GM19467 (cell line): ENCODE results near the gene ADARB2.

Experiments
- ATAC-seq: cut with Tn5 transposase; IDR thresholded peaks from one replicate; pipeline ENCODE4 v1.9.1; 2021; ENCODE audit warnings: mild to moderate bottlenecking, moderate library complexity; ENCODE audit not compliant: unreplicated experiment

Gene ADARB2

DNA sequence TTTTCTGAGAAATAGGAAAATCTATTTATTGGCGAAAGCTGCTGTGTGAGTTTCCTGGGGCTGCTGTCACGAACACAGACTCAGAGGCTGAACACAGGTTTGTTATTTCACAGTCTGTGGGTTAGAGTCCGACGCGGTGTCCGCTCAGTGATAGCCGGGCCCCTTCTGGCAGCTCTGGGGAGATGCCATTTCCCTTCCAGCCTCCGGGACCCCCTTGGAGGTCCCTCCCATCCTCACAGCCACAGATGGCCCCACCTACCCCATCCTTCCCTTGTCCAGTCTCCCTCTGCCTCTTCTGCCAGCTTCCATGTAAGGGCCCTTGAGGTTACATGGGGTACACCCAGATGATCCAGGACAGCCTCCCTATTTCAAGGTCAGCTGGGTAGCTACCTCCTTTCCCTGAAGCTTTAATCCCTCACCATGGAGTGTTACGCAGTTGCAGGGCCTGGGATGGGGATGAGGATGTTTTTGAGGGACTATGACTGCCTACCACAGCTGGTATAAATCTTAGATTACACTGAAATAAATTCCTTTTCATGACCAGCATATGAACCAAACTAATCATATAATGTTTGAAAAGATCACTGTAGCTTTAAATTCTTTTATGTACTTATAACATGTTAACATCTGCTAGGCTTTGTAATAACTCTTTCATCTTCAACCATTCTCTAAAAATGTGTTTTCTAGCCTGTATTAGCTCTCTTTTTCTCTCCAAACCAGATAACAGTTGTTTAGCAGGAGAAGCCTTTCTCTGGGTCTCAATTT, 582.6 kb downstream of the ADARB2 start:
- no peak for ATAC-seq

DNA sequence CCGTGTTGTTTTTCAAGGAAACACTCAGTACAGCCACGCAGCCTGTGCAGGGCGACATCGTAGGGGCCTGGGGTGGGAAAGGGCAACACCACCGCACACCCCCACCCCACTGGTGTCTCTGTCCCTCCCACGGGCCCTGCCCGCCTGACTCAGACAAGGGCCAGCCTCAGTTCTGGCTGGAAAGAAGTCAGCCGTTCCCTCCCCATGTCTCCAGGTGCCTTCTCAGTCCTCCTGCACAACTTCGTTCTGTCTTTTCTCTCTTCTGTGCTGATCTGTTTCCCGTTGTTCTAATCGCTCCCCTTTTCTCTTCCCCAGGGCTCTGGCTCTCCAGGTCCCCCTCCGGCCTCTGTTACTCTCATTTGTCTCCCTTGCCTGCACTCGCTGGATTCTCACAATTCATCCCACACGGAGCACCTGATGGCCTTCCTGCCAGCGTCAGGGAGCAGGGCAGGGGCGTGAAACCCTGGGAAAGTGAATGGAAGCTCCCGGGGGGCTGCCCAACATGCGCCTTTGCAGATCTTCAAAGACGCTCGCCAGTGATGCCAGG, 583.4 kb downstream of the ADARB2 start:
- no peak for ATAC-seq

DNA sequence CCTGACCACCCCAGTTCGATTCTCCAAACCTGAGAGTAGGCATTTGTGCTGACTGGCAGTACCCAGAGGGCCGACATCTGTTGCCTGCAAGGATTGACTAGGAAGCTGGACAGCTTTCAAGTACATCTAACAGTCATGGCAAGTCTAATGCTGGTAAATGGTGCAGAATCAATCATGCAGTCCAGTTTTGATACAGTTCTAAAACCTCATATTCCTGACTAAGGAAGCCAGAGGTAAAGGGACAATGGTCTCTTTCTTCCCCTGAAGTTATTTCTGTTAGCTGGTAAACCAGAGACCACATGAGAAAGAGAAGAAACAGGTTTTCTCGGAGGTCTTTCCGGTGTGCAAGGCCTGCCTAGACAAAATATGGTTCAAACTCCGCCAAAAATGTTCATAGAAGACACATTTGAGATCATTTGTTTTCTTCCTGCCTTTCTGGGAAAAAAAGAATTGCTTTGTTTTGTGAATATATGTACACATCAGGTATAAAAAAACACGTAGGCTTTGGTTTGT, 584.0 kb downstream of the ADARB2 start:
- no peak for ATAC-seq

DNA sequence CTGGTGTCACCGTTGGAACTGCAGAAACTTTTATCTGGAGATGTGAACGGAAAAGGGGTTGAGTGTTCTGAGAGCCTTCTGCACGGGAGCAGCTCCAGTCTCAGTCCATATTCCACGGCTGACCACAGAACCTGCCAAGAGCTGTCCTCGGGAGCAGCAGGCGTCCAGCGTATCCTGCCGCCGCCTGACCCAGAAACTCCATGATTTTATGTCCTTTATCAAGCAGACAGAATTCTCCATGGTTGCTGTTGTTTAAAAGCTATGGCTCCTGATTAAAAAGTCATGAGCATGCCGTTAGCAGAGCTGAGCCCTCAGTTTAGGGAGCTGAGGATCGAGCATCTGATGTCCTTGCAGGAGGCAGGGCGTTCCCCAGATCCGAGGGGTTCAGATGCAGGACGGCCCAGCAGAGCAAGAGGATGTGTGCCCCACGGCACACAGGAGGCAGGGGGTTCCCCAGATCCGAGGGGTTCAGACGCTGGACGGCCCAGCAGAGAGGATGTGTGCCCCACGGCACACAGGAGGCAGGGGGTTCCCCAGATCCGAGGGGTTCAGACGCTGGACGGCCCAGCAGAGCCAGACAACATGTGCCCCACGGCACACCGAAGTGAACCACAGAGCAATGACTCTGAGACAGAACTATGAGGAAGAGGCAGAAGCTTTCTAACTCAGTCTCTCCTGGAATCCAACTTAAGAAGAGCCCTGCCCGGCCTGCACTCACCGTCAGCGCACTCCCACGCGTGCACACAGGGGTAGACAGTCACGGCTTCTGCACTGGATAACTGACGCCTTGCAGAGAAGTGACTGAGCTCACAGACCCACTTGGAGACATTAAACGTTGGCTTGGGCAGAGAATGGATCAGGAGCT, 584.7 kb downstream of the ADARB2 start:
- no peak for ATAC-seq

DNA sequence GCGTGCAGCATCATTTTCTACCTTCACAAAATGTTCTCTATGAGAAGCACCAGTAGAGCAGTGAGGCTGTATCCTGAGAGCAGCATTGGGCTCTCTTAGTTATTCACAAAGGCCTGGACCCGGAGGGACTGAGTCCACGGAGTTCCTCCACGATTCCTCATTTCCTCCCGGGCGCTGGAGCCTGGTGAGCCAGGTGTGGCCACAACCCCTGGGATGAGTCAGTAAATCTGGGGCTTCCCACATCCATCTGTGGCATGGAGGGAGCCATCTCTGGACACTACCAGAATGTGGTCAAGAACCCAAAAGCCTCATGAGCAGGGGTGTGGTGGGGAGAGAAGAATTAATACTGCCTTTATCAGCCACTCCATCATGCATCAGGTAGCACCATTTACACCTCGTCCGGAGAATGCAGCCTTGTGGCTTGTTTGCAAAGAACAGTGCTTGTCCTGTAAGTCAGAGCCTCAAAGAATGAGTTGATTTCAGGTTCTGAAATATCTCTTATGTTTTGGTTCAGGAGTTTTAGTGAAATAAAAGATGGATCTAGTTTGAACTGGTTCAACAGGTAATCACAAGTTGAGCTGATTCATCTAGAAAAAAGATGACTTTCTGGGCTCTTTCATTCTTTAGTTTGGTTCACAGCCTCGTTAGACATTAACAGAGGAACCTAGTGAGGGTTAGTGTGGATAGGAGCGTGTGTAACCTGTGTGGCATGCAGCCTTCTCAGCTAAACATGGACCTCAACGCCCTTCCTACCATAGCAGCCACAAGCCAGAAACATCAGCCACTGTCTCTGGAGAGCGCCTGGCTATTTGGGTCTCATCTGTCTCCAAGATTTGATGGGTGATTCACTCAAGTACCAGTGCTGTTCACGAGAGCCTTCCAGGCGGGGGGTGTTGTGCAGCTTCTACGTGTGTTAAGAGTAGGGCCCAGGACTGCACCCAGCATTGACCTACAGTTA, 586.0 kb downstream of the ADARB2 start:
- ATAC-seq: peak; percentile 62

DNA sequence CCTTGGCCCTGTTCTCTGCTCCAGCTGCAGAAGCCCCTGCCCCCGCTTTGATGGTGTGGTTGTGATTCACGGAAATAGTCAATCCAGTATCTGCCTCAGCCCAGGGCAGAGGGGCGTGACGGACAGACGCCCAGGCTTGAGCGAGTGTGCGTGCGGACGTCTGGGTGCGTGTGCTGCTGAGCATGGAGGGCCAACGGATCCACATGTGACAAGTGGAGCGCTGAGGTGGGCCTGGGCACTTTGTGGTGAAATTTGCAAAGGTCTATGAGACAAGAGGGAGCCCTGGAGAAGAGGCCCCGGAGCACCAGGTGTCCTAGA, 586.7 kb downstream of the ADARB2 start:
- no peak for ATAC-seq

DNA sequence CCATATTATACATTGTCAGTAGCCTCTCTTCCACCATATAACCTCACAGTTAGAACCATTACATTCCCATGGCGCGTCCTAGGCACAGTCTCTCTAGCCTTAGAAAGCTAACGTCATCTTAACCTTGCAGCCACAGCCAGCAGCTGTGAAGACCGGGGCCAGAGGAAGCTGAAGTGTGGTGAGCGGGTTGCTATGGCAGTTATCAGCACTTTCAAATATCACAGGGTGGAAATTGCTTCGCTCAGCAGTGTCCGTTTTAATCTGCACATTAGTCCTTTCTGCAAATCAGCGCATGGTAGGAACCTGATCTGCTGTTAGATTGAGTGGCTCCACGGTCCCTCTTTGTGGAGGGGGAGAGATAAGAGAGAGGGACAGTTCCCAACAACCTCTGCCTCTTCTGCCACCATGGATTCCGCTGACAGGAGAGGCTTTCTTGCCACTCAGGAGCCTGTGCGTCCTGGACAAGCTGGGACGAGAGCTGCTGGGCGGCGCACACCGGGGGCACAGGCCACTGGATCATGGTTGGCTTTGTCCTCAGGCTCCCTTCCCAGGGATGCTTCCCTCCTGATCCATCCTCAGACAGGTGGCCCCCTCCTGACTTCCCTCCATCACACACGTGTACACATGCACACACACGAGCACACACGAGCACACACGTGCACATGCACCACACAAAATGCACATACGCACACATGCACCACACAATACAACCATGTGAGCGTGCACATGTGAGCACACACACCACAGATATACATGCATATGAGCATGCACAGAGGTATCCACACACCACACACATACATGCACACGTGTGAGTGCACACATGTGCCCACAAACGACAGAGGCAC, 587.3 kb downstream of the ADARB2 start:
- ATAC-seq: no peak

DNA sequence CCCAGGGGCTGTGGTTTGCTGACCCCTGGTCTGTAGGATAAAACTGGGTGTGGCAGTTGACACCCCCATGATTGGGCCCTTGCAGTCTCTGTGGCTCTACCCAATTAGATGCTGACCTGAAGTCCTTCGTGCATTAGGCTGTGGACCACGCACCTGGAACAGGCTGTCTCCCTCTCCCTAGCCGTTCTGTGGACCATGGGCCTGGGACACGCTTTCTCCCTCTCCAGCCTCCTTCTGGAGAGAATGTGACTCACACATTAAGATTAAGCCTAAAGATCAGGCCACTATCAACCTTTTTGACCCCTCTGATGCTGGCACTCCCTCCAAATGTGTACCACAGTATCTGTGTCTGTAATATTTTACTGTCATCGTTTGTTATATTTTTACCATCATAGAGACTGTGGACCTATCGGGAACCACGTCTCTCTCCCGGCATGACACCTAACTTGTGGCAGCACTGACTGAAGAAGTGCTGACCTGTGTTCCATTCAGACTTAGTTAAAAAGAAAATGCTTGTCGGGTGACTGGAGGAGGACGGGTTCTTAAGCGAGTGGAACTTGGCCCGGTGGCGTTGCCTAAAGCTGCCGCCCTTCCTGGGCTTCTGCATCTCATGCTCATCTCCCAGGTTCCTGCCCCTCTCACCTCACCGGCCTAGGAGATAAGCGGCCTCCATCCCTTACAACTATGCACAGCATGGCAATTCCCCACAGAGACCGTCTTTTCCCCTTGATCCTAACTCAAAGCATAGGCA, 588.3 kb downstream of the ADARB2 start:
- ATAC-seq: no peak

DNA sequence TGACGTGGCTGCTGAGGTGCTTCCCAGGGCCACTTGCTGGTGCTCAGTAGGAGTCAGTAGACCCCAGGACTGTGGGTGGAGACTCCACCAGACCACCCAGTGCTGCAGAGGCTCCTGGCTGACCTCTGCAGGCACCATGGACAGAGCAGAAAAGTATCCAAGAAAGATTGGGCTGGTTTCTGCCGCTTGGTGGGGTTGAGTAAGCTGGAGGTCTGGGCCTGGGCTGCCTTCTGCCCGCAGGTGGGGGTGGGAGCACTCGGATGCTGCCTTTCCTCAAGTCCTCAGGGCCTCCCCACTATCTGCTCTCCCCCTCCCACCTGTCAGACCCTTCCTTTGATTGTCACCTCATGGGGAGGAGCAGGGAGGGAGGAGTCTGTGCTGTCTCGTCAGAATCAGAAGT, 589.5 kb downstream of the ADARB2 start:
- no peak for ATAC-seq

DNA sequence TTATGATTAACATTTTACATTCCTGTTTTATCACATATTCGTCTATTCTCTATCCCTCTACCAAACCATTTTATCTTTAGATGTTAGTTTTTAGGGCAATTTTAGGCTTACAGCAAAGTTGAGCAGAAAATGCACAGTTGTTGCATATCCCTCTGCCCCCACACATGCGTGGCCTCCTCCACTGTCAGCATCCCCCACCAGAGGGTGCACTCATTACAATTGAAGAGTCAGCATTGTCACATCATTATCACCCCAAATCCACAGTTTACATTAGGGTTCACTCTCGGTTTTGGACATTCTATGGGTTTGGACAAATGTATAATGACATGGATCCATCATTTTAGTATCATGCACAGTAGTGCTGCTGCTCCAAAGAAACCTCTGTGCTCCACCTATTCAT, 594.7 kb downstream of the ADARB2 start:
- ATAC-seq: no peak

DNA sequence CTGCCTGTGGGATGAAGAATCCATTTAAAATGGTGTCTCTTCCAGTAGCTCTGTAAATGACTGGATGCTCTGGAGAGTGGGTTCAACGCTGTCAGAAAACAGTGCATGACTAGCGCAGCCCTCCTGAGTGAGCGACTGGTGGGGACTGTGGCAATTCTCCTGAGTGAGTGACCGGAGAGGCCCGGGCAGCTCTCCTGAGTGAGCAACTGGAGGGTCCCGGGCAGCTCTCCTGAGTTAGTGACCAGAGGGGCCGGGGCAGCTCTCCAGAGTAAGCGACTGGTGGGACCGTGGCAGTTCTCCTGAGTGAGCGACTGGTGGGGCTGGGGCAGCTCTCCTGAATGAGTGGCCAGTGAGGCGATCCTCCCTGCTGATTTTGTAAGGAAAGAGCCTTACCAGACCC, 595.6 kb downstream of the ADARB2 start:
- ATAC-seq: no peak

DNA sequence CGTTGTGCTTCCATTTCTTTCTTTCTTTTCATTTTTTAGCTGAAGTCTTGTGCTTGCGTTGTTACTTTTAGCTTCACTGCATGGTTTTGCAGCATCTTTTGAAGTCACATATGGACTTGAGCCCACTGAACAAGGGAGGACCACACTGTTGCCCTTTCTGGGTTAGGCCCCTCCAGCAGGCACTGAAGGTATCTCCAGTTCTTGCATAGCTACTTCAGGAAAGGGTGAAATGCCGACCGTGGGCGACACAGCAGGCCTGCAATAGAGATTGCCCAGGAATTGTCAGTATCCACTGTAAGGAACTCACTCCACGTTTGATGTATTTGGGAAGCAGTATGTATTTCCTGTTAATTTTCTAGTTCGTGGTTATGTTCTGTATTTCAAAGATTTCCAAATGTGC, 596.1 kb downstream of the ADARB2 start:
- no peak for ATAC-seq

DNA sequence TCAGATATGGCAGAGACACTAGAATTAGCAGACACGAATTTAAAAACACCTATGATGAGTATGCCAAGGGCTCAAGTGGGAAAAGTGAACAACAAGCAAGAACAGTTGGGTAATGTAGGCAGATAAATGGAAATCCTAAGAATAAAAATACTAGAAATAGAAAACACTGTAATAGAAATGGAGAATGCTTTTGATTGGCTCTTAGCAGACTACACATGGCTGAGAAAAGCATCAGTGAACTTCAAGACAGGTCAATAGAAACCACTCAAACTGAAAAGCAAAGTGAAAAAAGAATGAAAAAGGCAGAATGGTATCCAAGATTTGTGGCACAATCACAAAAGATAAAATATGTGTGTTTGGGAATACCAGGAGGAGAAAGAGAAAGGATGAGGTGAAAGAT, 598.8 kb downstream of the ADARB2 start:
- no peak for ATAC-seq

DNA sequence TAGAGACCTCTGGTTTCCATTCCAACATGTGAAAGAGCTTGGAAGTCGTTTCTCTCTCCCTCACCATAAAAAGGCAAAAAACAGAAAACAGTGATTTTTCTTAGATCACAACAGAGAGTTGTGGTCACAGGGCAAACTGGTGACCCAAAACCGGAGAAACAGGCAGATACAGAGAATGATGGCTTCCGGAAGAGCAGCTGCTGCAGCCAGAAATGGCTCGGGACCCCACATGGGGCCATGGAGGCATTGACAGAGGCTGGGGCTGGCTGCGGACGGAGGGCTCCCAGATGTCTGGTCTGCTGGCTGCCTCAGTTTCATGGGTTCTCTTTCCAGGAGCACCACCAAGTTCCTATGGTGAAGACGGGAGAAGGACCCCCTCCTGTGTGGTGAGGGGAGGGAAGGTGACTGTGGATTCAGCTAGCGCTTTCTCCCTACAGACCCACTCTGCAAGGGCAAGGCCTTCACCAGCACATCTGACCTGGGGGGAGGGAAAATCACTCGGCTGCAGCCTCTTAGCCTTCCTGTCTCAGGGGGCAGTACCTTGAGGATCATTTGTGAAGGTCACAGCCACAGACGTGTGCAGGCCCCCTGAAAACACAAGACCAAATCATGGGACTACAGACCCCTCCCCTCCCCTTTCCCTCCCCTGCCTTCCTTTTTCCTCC, 599.7 kb downstream of the ADARB2 start:
- no peak for ATAC-seq

DNA sequence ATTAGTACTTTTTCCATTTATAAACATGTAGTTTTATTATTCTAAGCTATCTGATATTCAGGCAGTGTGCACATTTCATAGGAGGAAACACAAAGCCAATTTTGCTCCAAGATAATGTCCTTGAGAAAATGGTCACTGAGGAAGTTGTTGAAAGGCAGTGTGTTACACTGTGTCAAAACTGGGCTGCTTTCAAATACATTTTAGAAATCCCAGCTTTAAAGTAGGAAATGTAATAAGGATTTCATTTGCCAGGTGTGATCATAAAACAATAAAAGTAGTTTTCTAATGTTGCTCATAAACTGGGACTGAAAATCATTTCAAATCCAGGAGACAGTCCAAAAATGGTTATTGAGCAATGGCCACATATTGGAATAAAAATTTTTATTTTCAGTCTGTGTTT, 601.1 kb downstream of the ADARB2 start:
- no peak for ATAC-seq

DNA sequence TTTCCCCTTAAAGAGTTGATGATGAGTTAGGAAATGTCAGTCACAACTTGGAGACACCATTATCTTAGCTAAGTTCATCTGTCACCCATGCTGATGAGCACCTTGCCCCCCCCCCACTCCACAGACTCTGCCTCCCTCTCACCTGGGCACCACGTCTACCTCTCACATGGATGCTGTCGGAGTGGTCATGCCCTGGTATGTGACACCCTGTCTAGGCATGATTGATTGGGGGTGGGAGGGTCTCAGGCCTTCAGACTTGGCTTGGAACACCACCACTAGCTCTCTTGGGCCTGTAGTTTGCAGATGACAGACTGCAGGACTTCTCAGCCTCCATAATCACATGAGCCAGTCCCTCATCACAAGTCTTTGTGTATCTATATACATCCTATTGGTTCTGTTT, 603.2 kb downstream of the ADARB2 start:
- no peak for ATAC-seq

DNA sequence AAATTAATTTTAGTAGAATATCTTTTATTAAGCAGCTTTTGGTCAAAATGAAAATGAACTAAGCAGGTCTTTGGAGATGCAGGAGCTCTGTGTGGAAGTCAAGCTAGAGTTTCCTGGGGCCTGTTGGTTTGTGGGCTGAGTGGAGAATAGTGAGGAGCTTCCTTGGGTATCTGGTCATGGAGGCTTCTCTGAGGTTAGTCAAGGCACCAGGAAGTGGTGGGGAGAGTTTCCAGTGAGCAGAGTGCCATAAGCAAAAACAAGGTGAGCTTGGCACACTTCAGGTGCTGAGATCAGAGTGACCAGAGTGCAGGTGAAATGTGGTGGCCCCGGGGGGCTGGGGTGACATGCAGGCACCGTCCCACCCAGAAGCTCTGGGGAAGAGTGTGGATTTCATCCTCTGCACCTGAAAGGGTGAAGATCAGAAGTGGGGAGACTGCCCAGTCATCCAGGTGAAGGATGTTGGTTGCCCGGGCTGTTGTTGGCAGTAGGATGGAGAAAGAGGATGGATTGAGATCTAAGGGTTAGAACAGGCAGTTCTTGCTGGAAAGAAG, 603.8 kb downstream of the ADARB2 start:
- no peak for ATAC-seq

DNA sequence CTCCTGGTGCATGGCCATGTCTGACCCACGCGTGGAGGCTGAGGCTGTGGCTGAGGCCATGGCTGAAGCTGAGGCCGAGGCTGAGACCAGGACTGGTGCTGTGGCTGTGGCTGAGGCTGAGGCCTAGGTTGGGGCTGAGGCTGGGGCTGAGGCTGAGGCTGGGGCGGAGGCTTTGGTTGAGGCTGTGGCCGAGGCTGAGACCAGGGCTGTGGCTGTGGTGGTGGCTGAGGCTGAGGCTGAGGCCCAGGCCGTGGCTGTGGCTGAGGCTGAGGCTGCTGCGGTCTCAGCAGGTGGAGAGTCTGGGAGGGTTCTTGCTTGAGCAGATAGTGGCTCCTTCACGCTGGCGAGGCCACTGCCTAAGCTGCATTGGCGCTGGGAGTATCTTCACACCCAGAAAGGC, 604.7 kb downstream of the ADARB2 start:
- no peak for ATAC-seq
